Keratinocyte (primary cell): ENCODE results near the gene ACTL7B.

Source experiments
- EZH2 ChIP-seq: IDR thresholded peaks from one replicate; pipeline ENCODE4 v1.6.1; 2012; ENCODE audit warnings: inconsistent platforms, mild to moderate bottlenecking, low read length, moderate library complexity
- TF ChIP-seq, protein P1 (sequence below), 3 experiments: IDR thresholded peaks in 1 of 3; conservative IDR thresholded peaks in 1 of 3; optimal IDR thresholded peaks in 1 of 3; 2 replicates in 2 of 3; 3 replicates in 1 of 3; pipeline versions ENCODE3 to v1.5.1; 2011; ENCODE audit warnings: low read length in 3 of 3, mild to moderate bottlenecking in 3 of 3, moderate library complexity in 2 of 3, control low read depth in 1 of 3, inconsistent platforms in 1 of 3; ENCODE audit not compliant: insufficient read depth in 2 of 3; ENCODE audit errors: extremely low read depth in 1 of 3

DNA sequence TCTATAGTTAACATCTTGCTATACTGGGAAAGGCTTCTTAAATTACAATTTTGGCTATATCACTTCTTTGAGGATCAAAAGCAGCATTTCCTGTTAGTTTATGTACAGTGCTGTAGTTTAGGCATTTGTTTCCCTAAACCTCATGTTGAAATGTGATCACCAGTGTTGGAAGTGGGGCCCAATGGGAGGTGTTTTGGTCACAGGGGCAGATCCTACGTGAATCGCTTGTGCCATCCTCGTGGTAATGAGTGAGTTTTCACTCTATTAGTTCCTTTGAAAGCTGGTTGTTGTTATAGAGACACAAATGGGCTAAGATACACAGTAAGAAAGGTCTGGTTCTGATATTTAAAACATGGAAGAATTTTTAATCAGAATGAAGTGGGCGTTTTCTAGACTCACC is 12.0 kb upstream of the ACTL7B start:
- TF ChIP-seq, protein P1, sequence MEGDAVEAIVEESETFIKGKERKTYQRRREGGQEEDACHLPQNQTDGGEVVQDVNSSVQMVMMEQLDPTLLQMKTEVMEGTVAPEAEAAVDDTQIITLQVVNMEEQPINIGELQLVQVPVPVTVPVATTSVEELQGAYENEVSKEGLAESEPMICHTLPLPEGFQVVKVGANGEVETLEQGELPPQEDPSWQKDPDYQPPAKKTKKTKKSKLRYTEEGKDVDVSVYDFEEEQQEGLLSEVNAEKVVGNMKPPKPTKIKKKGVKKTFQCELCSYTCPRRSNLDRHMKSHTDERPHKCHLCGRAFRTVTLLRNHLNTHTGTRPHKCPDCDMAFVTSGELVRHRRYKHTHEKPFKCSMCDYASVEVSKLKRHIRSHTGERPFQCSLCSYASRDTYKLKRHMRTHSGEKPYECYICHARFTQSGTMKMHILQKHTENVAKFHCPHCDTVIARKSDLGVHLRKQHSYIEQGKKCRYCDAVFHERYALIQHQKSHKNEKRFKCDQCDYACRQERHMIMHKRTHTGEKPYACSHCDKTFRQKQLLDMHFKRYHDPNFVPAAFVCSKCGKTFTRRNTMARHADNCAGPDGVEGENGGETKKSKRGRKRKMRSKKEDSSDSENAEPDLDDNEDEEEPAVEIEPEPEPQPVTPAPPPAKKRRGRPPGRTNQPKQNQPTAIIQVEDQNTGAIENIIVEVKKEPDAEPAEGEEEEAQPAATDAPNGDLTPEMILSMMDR (optimal IDR thresholded peaks at IDR 0.05 in 1 of 3, IDR thresholded peaks at IDR 0.05 in 1 of 3, conservative IDR thresholded peaks at IDR 0.05 in 1 of 3; ENCODE audit: extremely low read depth in 1 of 3, insufficient read depth in 2 of 3, low read length in 3 of 3) = no peak
- TF ChIP-seq EZH2 = no peak
